SK-N-SH treated with all-trans-retinoic acid at 6 μM for 48 hours (cell line): ENCODE results near the gene ZNF511.

Experiments used
- ARNTL ChIP-seq: fragments of 450-650 bp; formaldehyde crosslinking; IDR thresholded peaks from 2 replicates; pipeline ENCODE4 v1.5.0; 2020; ENCODE audit warnings: low read depth, mild to moderate bottlenecking, moderate library complexity, borderline replicate concordance
- PATZ1 ChIP-seq: fragments of 250-450 bp; sonication (Bioruptor Pico); IDR thresholded peaks from 2 replicates; pipeline ENCODE4 v1.8.0; 2020; ENCODE audit warnings: mild to moderate bottlenecking, moderate library complexity, borderline replicate concordance
- RARB ChIP-seq: fragments of 250-450 bp; sonication (Bioruptor Pico); IDR thresholded peaks from 2 replicates; pipeline ENCODE4 v1.8.0; 2021; ENCODE audit warnings: mild to moderate bottlenecking, moderate library complexity

- no peak for TF ChIP-seq ARNTL (CRISPR knock-in tag)
- TF ChIP-seq RARB (CRISPR knock-in tag) = no peak
- no peak for TF ChIP-seq PATZ1 (CRISPR knock-in tag)
These were observed 10.2 kb upstream of the ZNF511 start for GRCh38 chr10:133298466-133298865.
